AG09319 (cell line): ENCODE measurements around the gene PSMD8.
"Not testable (repeated sequence)": the region's sequence is repeated elsewhere in the genome, so short reads cannot be mapped to it uniquely, and the experiment has no call there.

Experiments used
- DNase-seq: peaks from one replicate; pipeline ENCODE4 v3.0.0-alpha.2; 2010; ENCODE audit warnings: low read depth; ENCODE audit errors: extremely low read depth
- CTCF ChIP-seq: IDR thresholded peaks from 2 replicates; pipeline ENCODE4 v1.5.1; 2011; ENCODE audit warnings: low read depth, mild to moderate bottlenecking, inconsistent platforms, low read length, moderate library complexity

Gene PSMD8

GRCh38 chr19:38404858-38405257, 30.5 kb downstream of the PSMD8 start:
- TF ChIP-seq CTCF, result no peak
- DNase-seq, result no peak

- no peak for TF ChIP-seq CTCF
- no peak for DNase-seq
Observed at GRCh38 chr19:38405276-38405675, 30.9 kb downstream of the PSMD8 start.

- TF ChIP-seq CTCF, result no peak
- DNase-seq, result no peak
Observed at GRCh38 chr19:38409631-38410133, 35.3 kb downstream of the PSMD8 start.

GRCh38 chr19:38410407-38410806, 36.0 kb downstream of the PSMD8 start:
- not testable (repeated sequence) for DNase-seq

GRCh38 chr19:38411041-38411712, 36.8 kb downstream of the PSMD8 start:
- TF ChIP-seq CTCF, result no peak
- no peak for DNase-seq

- DNase-seq, result not testable (repeated sequence)
Observed at GRCh38 chr19:38411898-38412297, 37.5 kb downstream of the PSMD8 start.

- DNase-seq, result no peak
- no peak for TF ChIP-seq CTCF
Observed at GRCh38 chr19:38412491-38412890, 38.1 kb downstream of the PSMD8 start.

- no peak for TF ChIP-seq CTCF
- no peak for DNase-seq
Observed at GRCh38 chr19:38412961-38413360, 38.6 kb downstream of the PSMD8 start.
